ENCODE results near the gene FGD1.

Gene FGD1

DNA sequence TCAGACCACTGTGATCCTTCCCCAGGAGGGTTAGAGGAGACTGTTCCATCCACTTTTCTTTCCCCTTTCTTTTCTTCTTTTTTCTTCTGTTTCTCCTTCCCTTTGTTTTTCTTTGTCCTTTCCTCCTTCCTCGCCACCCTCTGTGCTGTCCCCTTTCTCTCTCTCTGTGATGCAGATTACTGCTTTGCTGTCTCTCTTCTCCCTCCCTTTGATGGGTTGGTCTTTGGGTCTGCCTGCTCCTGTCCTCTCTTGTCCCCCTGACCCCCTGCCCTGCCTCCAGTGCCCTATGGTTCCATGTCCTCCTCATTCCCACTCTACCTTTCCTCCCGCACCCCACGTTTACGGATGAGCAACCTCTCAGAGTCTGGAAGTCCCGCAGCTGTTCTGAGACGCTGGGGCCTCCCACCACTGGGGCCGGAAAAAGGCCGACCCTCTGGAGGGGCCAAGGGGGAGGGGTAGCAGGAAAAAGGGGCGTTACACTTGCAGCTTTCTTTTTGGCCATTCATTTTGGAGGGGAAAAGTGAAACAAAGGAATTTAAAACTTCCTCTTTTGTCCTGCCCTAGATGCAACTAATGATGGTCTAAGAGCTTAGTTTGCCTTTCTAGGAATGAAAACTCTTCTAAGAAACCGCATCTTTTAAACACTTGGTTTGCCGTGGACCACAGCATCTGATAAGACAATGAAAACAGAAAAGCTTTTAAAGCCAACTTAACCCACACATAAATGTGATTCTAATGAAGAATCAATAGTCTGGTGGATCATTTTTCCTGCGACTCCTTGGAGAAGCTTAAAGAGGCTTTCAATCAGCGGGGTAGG lies 80.3 kb downstream of the FGD1 start:
- no peak overlapping the region for H3K4me3 ChIP-seq
- no peak overlapping the region for H3K27ac ChIP-seq

DNA sequence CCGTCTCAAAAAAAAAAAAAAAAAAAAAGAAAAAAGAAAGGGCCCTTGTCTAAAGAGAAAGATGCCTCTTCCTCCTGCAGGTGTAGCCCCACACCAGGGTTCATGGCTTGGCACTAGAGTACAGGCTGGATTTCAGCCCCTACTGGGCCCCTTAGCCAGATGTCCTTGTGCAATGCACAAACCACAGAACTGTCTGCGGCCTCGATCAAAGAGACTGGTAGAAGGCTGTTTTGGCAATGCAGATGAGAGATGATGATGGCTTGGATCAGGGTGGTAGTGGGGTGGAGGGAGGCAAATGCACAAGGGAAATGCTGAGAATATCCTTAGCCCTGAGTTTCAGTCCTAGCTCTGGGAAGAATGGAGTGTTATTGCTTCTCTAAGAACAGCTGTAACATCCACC lies 82.3 kb downstream of the FGD1 start:
- Histone ChIP-seq H3K27ac (no peak overlapping the region), H3K4me3 (no peak overlapping the region)

GRCh38 chrX:54411732-54412131 lies 84.3 kb downstream of the FGD1 start:
- Histone ChIP-seq H3K4me3 (no peak overlapping the region), H3K27ac (no peak overlapping the region)

DNA sequence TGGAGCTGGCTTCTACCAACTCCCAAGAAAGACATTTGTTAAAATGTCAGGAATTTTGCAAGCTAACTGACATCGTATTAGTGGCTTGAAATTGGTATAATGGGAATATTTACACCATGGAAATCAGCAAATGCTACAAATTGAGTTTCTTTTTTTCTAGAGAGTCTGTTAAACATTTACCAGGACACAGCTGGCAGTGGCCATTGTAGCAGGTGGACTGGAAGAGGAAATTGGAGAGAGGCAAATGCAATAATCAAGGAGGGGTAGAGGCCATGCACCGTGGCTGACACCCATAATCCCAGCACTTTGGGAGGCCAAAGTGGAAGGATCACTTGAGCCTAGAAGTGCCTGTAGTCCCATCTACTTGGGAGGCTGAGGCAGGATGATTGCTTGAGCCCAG lies 88.8 kb downstream of the FGD1 start:
- H3K4me3 ChIP-seq = no peak overlapping the region
- H3K27ac ChIP-seq = no peak overlapping the region

DNA sequence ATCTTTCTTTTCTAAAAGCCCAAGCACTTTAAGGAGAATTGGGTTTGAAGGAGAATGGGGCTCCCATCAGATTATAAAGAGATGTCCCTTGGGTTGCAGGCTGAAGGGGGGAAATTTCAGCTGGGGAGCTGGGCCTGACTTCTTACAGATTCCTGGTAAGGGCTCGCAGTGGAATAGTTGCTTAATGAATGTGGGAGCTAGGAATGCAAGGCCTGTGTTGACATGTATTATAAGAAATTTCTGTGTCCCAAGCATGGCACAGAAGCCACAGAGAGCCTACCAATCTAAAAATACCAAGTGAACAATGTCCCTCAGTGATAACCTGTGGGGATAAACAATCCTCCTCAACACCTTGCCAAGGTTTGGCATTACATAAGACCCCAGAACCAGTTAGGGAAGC lies 98.9 kb downstream of the FGD1 start:
- Histone ChIP-seq H3K27ac (no peak overlapping the region), H3K4me3 (no peak overlapping the region)
